ENCODE data around the gene SOX4. TPM values are rescaled to one million over a fixed set of nuclear protein-coding genes. Genes with fewer than 3 reads are reported as not detected.

SOX4 gene
- total RNA-seq, 1 donor from 2014 or later, result 36.6 TPM

DNA sequence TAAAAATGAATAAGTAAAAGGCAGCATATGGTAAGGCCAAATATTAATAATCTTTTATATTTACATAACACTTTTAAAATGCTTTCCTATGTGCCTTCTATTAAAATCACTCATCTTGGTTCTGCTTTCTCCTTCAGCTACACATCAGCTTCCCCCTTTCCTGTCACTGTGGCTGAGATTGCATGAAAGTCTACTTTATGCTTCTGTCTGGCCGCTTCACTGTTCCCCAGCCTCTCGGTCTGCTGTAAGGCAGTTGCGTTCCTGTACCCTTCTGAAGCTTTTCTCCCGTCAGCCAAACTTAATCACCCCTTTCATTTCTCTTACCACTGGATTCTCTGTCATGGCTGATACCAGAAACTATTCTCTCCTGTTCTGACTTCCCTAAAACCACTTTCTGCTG, 34.6 kb downstream of the SOX4 start:
- FAIRE-seq (no peak), DNase-seq (ENCODE audit: low read depth) (no peak)
- Histone ChIP-seq H3K4me3 (ENCODE audit: low read depth, low read length) (no peak overlapping the region), H3K27me3 (ENCODE audit: control insufficient read depth, insufficient read depth, low read length) (no peaks in the 10 kb centered on the region), H3K36me3 (ENCODE audit: control insufficient read depth, insufficient read depth, low read length) (no peaks in the 10 kb centered on the region)
- TF ChIP-seq, protein P1, sequence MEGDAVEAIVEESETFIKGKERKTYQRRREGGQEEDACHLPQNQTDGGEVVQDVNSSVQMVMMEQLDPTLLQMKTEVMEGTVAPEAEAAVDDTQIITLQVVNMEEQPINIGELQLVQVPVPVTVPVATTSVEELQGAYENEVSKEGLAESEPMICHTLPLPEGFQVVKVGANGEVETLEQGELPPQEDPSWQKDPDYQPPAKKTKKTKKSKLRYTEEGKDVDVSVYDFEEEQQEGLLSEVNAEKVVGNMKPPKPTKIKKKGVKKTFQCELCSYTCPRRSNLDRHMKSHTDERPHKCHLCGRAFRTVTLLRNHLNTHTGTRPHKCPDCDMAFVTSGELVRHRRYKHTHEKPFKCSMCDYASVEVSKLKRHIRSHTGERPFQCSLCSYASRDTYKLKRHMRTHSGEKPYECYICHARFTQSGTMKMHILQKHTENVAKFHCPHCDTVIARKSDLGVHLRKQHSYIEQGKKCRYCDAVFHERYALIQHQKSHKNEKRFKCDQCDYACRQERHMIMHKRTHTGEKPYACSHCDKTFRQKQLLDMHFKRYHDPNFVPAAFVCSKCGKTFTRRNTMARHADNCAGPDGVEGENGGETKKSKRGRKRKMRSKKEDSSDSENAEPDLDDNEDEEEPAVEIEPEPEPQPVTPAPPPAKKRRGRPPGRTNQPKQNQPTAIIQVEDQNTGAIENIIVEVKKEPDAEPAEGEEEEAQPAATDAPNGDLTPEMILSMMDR (IDR thresholded peaks at IDR 0.05; ENCODE audit: insufficient read depth, low read length, severe bottlenecking), result no peak

DNA sequence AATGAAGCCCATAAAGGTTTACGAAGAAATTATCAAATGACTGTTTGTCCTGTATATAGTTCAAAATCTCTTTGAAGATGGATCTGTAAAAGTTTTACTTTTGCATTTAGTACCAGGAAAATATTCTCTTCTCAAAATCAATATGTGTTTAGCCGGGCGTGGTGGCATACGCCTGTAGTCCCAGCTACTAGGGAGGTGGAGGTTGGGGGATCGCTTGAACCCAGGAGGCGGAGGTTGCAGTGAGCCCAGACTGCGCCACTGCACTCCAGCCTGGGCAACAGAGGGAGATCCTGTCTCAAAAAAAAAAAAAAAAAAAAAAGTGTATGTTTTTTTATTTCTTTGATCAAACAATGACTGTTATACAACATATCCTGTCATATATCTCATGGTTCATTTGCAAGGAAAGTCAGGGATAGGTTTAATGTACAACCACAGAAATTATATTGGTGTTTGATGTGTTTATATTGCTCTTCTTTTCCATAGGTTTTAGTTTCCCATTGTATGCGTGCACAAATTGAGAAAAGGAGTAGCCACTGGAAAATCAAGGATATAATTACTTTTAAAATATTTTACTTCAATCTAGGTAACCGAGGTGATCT, 40.1 kb downstream of the SOX4 start:
- FAIRE-seq (no peak), DNase-seq (ENCODE audit: low read depth) (no peak)
- Histone ChIP-seq H3K36me3 (ENCODE audit: control insufficient read depth, insufficient read depth, low read length) (no peaks in the 10 kb centered on the region), H3K4me3 (ENCODE audit: low read depth, low read length) (no peak overlapping the region), H3K27me3 (ENCODE audit: control insufficient read depth, insufficient read depth, low read length) (no peaks in the 10 kb centered on the region)
- TF ChIP-seq, protein P1 (IDR thresholded peaks at IDR 0.05; ENCODE audit: insufficient read depth, low read length, severe bottlenecking), result no peak

DNA sequence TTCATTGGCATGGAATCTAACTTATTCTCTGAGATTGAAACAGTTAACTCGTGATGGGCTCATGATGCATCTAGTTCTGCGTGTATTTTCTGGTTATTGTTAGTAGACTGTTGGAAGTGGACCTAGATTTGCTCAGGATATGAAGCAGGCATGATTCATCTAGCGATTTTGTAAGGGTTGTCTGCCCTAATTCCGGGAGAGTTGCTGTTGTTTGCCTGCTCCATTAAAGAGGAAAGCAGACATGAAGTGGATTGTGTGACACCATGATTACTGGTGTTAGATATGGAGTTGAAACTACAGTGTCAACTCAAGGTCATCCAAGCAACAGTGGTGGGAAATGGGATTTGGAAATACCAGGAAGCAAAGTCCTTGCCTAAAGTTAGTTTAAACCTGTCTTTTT, 41.0 kb downstream of the SOX4 start:
- DNase-seq (ENCODE audit: low read depth), result peak; percentile 99
- FAIRE-seq, result peak; percentile 66
- Histone ChIP-seq H3K27me3 (ENCODE audit: control insufficient read depth, insufficient read depth, low read length) (no peaks in the 10 kb centered on the region), H3K4me3 (ENCODE audit: low read depth, low read length) (no peak overlapping the region), H3K36me3 (ENCODE audit: control insufficient read depth, insufficient read depth, low read length) (no peaks in the 10 kb centered on the region)
- TF ChIP-seq, protein P1 (IDR thresholded peaks at IDR 0.05; ENCODE audit: insufficient read depth, low read length, severe bottlenecking), result no peak

DNA sequence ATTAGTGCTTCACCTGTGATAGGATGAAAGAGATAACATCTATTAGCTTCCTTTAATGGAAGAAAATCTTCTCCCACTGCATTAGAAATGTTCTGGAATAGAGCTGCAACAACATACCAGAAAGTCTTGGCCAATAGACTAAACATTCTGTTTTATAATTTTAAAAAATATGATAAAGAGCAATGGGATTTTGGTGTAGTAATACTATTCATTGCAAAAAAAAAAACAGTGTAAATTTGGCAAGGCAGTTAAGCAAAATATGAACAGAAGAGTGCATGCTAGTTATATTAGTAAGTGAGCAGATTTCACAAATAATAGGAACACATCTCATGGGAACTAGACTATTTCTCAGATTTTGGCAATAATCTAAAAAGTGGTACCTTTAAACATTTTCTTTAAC, 43.3 kb downstream of the SOX4 start:
- no peak for DNase-seq (ENCODE audit: low read depth)
- no peaks in the 10 kb centered on the region for H3K27me3 ChIP-seq (ENCODE audit: control insufficient read depth, insufficient read depth, low read length)
- no peak overlapping the region for H3K4me3 ChIP-seq (ENCODE audit: low read depth, low read length)
- H3K36me3 ChIP-seq (ENCODE audit: control insufficient read depth, insufficient read depth, low read length), result no peaks in the 10 kb centered on the region
- no peak for FAIRE-seq
- TF ChIP-seq, protein P1 (IDR thresholded peaks at IDR 0.05; ENCODE audit: insufficient read depth, low read length, severe bottlenecking), result no peak

DNA sequence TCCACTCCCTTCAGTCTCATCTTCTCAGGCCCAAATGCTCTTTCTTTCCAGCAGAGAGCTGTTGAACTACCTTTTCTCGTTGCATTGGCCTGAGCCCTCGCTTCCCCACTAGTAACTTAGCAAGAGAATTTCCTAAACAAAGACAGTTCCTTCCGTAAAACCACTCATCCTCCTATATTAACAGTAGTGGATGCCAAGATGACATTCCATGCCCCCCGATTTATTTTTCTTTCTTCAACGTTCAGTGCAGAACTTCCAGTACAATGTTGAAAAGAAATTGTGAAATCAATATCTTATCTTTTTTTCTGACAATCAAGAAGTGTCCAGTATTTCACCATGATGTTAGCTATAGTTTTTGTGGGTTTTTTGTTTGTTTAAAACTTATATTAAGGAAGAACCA, 45.8 kb downstream of the SOX4 start:
- Histone ChIP-seq H3K36me3 (ENCODE audit: control insufficient read depth, insufficient read depth, low read length) (no peaks in the 10 kb centered on the region), H3K4me3 (ENCODE audit: low read depth, low read length) (no peak overlapping the region), H3K27me3 (ENCODE audit: control insufficient read depth, insufficient read depth, low read length) (no peaks in the 10 kb centered on the region)
- TF ChIP-seq, protein P1 (IDR thresholded peaks at IDR 0.05; ENCODE audit: insufficient read depth, low read length, severe bottlenecking), result no peak
- DNase-seq (ENCODE audit: low read depth) (no peak), FAIRE-seq (no peak)

Data from bronchial epithelial cell (primary cell).